Epidermal melanocyte (primary cell): ENCODE results near the gene TMEM120A.
A peak's percentile ranks its signal among the peaks of the same experiment; 100 is the strongest.

Experiments
- DNase-seq: peaks from one replicate; pipeline ENCODE4 v3.0.0; 2011; ENCODE audit warnings: low spot score; ENCODE audit not compliant: insufficient read length

The TMEM120A gene

GRCh38 chr7:75960372-75960771 lies 34.0 kb downstream of the TMEM120A start:
- no peak for DNase-seq

GRCh38 chr7:75958802-75959543 lies 35.4 kb downstream of the TMEM120A start:
- DNase-seq, result no peak

GRCh38 chr7:75957021-75957736 lies 37.2 kb downstream of the TMEM120A start:
- DNase-seq, result no peak

- DNase-seq, result no peak
Observed at GRCh38 chr7:75955331-75955955, 39.0 kb downstream of the TMEM120A start.

GRCh38 chr7:75953931-75954330 lies 40.5 kb downstream of the TMEM120A start:
- DNase-seq, result no peak

- no peak for DNase-seq
Observed at GRCh38 chr7:75953431-75953830, 41.0 kb downstream of the TMEM120A start.

GRCh38 chr7:75951506-75951905 lies 42.9 kb downstream of the TMEM120A start:
- no peak for DNase-seq

- no peak for DNase-seq
Observed at GRCh38 chr7:75950111-75950681, 44.2 kb downstream of the TMEM120A start.

- DNase-seq, result no peak
Observed at GRCh38 chr7:75948179-75948578, 46.2 kb downstream of the TMEM120A start.

- DNase-seq, result no peak
Observed at GRCh38 chr7:75946207-75946855, 48.1 kb downstream of the TMEM120A start.

GRCh38 chr7:75945297-75946168 lies 48.9 kb downstream of the TMEM120A start:
- DNase-seq, result no peak

GRCh38 chr7:75944507-75944906 lies 49.9 kb downstream of the TMEM120A start:
- no peak for DNase-seq

GRCh38 chr7:75943864-75944263 lies 50.5 kb downstream of the TMEM120A start:
- no peak for DNase-seq

GRCh38 chr7:75938921-75939320 lies 55.5 kb downstream of the TMEM120A start:
- DNase-seq, result no peak

- peak; percentile 46 for DNase-seq
Observed at GRCh38 chr7:75937958-75938786, 56.2 kb downstream of the TMEM120A start.
